GM21619 (cell line): ENCODE results near the gene SLAMF9.

Source experiments
- ATAC-seq: cut with Tn5 transposase; IDR thresholded peaks from one replicate; pipeline ENCODE4 v1.9.1; 2021; ENCODE audit not compliant: unreplicated experiment

The SLAMF9 gene

GRCh38 chr1:159977364-159978106 is 23.5 kb upstream of the SLAMF9 start:
- no peak for ATAC-seq

GRCh38 chr1:159974350-159974965 is 20.4 kb upstream of the SLAMF9 start:
- ATAC-seq, result no peak

GRCh38 chr1:159973350-159973940 is 19.4 kb upstream of the SLAMF9 start:
- ATAC-seq, result no peak

- ATAC-seq, result no peak
Observed at GRCh38 chr1:159972443-159973205, 18.6 kb upstream of the SLAMF9 start.

- no peak for ATAC-seq
Observed at GRCh38 chr1:159970932-159971342, 16.9 kb upstream of the SLAMF9 start.

GRCh38 chr1:159968901-159969300 is 14.9 kb upstream of the SLAMF9 start:
- ATAC-seq, result no peak

- no peak for ATAC-seq
Observed at GRCh38 chr1:159965263-159965662, 11.2 kb upstream of the SLAMF9 start.

- ATAC-seq, result no peak
Observed at GRCh38 chr1:159964144-159964543, 10.1 kb upstream of the SLAMF9 start.

GRCh38 chr1:159962176-159962575 is 8.1 kb upstream of the SLAMF9 start:
- no peak for ATAC-seq

GRCh38 chr1:159961636-159962035 is 7.6 kb upstream of the SLAMF9 start:
- ATAC-seq, result no peak

GRCh38 chr1:159960721-159961381 is 6.8 kb upstream of the SLAMF9 start:
- ATAC-seq, result no peak

- ATAC-seq, result no peak
Observed at GRCh38 chr1:159959451-159959850, 5.4 kb upstream of the SLAMF9 start.

GRCh38 chr1:159958719-159959380 is 4.8 kb upstream of the SLAMF9 start:
- ATAC-seq, result no peak

- ATAC-seq, result no peak
Observed at GRCh38 chr1:159957824-159958268, 3.8 kb upstream of the SLAMF9 start.

GRCh38 chr1:159955456-159955855 is 1.4 kb upstream of the SLAMF9 start:
- no peak for ATAC-seq

GRCh38 chr1:159952932-159953331 is 1.1 kb downstream of the SLAMF9 start:
- no peak for ATAC-seq

GRCh38 chr1:159951551-159951950 is 2.5 kb downstream of the SLAMF9 start:
- no peak for ATAC-seq

GRCh38 chr1:159951016-159951415 is 3.0 kb downstream of the SLAMF9 start:
- ATAC-seq, result no peak

- ATAC-seq, result no peak
Observed at GRCh38 chr1:159949981-159950381, 4.1 kb downstream of the SLAMF9 start.

- no peak for ATAC-seq
Observed at GRCh38 chr1:159949123-159949522, 4.9 kb downstream of the SLAMF9 start.
